Femur (tissue), 1 donor: ENCODE results near the gene JADE2.
"Not testable (repeated sequence)": the region's sequence is repeated elsewhere in the genome, so short reads cannot be mapped to it uniquely, and the experiment has no call there.

Experiments
- DNase-seq: peaks from one replicate; pipeline ENCODE4 v3.0.0-alpha.2; 2017

The JADE2 gene

DNA sequence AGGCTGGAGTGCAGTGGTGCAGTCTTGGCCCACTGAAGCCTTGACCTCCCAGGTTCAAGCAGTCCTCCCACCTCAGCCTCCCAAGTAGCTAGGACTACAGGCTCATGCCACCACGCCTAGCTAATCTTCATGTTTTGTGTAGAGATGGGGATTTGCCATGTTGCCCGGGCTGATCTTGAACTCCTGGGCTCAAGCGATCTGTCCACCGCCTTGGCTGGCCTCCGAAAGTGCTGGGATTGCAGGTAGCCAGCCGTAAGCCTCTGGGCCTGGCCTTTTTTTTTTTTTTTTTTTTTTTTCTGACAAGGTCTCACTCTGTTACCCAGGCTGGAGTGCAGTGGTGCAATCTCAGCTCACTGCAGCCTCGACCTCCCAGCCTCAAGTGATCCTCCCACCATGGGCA is 27.2 kb downstream of the JADE2 start:
- not testable (repeated sequence) for DNase-seq

DNA sequence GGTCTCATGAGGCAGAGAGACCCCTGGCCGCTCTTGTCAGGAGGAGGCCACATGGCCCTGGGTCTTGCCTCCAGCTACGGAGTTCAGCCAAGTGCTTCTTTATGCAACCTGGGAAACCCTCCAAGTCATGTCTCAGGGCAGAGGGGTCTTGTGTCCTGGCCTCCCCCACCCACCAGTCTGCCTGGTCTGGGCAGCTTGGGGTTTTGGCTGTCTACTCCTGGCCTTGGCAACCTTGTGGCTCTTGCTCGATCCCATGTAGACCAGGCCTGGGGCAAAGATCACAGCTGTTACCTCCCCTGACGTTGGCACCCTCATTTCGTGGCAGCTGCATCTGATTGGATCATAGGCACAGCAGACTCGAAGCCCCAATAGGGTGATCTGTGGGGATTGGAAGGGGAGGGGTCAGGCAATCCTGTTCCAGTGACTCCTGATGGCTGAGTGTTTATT is 28.4 kb downstream of the JADE2 start:
- DNase-seq = no peak

DNA sequence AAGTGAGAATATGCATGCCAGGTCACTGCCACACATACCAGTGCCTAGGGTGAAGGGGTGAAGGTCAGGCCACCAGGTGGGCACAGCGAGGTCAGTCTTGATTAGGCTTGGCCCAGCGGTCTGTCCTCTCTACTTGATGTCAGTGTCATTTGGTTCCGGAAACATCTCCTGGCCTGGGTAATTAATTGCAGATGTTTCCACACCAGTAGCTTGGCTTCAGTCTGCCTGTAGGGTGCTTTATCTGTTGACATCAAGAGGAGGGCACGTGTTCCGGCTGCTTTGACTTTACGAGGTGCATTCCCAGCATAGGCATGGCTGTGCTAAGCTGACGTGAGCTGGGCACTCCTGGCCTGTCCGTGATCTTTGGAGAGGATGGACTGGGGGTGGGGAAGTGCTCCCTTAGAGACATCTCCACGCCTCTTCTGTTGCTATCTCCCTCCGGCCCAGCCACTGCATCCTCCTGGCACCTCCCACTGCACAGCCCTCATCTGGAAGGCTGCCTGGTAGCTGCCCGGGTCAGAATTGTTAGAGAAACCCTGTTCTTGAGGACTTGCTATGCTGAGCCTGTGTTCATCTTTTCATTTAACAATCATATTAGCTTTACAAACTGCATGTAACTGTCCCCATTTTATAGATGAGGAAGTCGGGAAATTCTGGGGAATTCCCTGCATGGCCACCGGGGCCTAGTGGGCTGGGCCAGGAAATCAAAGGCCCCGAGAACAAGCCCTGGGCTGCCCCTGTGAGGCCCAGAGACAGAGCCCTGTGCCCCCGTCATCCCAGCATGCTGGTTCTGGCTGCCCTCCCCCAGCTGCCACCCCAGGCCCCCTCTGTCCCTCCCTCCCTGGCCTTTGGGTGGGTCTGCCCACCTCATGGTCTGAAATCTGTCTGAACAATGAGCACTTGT is 29.1 kb downstream of the JADE2 start:
- DNase-seq = no peak

DNA sequence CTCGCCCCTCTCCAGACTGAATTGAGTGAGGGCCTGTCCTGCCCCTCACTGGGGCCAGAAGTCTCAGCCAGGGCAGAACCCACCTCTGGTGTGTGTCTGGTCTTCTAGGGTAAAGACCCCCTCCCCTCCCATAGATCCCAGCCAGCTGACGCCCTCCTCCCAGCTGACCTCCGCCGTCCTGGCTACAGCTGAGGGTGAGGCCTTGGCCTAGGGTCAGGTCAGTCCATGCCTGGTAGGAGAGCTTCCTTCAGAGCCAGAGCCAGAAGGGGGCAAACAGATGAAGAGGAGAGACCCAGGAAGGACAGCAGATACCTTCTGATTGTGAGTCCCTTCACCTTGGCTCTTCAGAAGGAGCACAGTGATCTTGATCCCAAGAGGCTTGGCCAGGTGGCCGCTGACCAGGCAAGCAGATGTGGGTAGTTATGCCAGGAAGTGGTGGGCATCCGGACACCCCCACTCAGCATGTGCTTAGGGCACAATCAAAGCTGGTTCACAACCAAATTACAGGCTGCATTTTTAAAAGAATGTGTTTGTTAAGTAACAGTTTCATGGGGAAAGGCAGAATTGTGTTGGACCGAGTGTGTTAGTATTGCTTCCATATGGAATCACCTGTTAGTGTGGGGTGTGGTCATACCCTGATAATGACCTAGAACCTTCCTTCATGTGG is 29.9 kb downstream of the JADE2 start:
- no peak for DNase-seq

DNA sequence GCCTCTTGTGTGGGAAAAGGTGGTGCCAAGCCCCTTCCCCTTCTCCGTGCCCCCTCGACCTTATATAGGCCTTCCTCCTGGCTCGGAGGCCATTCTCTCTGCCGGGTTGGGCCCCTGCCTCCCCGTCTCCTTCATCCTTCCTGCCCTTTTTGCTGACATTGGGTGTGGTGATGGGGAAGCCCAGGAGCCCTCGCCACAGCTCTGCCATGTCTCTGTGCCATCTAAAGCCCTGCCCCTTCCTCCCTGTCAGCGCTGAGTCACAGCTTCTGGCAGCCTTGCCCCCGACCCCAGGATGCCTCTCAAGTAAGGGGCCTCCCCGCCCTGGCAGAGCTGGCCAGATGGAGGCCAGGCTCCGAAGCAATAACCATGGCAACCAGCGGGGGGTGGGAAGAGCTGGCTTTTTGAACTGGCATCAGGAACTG is 30.4 kb downstream of the JADE2 start:
- DNase-seq = peak; percentile 69

DNA sequence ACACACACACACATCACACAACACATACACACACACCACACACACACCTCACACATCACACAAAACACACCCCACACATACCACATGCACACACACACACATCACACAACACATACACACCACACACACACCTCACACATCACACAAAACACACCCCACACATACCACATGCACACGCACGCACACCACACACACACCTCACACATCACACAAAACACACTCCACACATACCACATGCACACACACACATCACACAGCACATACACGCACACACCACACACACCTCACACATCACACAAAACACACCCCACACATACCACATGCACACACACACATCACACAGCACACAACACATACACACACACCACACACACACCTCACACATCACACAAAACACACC is 31.1 kb downstream of the JADE2 start:
- not testable (repeated sequence) for DNase-seq

DNA sequence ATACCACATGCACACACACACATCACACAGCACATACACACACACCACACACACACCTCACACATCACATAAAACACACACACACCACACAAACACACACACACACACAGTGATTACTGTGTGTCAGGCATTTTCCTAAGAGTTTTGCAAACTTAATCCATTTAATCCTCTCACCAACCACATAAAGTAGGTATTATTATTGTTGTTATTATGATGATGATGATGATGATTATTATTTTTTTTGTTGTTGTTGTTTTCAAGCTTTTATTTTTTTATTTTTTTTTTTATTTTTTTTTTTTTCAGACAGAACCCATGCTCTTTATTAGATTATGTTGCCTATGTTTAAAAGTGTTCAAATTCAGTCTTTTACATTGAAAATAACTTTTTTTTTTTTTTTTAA is 31.5 kb downstream of the JADE2 start:
- no peak for DNase-seq

DNA sequence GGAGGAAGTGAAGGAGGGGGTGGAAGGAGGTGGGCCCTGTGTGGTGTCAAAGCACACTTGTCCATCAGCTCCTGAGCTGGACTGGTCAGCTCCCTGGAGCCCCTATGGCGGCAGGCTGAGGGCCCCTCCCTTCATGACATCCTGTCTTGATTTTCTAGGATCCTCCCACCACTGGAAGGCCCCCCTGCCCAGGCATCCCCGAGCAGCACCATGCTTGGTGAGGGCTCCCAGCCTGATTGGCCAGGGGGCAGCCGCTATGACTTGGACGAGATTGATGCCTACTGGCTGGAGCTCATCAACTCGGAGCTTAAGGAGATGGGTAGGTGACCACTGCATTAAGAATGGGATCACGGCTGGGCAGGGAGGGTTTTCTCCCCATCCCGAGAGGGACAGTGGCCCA is 34.2 kb downstream of the JADE2 start:
- DNase-seq = no peak

DNA sequence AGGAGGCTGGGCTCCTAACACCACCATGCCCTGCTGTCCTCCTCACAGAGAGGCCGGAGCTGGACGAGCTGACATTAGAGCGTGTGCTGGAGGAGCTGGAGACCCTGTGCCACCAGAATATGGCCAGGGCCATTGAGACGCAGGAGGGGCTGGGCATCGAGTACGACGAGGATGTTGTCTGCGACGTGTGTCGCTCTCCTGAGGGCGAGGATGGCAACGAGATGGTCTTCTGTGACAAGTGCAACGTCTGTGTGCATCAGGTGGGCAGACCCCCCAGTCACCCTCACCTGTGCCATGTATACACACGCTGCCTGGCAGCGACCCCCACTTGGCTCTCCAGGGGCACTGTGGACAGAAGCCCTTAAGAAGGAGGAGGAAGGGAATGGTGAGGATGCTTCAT is 35.2 kb downstream of the JADE2 start:
- DNase-seq = no peak

DNA sequence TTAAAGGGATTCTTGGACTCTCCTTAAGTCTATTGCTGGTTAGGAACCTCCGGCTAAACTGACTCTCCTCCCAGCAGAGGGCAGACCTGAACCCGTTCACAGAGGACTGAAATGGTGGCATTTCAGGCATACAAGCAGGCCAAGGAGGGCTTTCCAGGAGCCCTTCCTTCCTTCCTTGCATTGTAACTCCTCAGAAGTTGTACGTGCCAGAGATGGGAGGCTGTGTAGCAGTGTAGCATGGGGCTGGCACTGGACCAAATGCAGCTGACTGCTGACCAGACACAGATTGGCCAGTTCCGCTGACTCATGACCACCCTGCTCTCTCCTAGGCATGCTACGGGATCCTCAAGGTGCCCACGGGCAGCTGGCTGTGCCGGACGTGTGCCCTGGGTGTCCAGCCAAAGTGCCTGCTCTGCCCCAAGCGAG is 36.4 kb downstream of the JADE2 start:
- peak; percentile 49 for DNase-seq

DNA sequence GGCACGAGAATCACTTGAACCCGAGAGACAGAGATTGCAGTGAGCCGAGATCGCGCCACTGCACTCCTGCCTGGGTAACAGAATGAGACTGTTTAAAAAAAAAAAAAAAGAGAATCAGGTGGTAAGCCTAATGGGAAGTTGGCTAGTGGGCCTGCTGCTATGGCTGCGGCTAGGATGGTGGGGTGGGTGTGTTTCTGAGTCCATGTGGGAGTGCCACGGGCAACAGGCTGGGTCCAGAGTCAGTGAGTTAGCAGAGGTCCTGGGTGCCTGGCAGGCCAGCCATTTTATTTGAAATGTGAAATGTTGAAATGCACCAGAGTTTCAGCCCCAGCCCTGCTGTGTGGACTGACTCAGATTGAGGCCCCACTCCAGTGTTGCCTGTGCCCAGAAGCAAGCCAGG is 37.8 kb downstream of the JADE2 start:
- no peak for DNase-seq

DNA sequence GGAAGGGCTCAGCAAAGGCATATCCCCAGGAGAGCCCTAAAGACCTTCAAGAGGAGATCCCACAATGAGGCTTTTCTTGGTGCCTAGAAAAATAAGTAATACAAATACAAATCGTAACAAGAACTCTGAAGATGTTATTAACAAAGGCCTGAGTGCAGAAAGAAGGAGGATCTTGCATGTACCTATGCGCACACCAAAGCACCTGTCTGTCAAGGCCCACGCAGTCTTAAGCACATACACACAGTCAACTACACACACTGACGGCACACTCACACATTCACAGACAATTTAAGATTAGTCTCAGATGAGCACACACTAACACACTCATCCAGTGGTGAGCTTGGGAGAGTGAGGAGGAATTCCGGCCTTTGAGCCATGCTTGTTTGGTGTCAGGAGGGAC is 38.5 kb downstream of the JADE2 start:
- no peak for DNase-seq

DNA sequence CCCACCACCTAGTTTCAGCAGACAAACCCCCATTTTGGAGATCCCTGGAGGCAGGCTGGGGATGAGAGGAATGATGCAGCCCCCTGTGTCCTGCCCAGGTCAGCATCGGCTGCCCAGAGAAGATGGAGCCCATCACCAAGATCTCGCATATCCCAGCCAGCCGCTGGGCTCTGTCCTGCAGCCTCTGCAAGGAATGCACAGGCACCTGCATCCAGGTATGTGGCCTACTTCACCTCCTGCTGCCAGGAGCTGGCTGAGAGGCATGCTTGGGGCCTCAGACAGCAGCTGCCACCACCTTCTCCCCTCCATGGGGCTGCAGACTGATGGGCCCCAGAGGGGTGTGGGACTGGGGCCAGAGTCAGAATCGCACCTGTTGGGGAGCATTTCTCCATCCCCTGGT is 38.9 kb downstream of the JADE2 start:
- no peak for DNase-seq

DNA sequence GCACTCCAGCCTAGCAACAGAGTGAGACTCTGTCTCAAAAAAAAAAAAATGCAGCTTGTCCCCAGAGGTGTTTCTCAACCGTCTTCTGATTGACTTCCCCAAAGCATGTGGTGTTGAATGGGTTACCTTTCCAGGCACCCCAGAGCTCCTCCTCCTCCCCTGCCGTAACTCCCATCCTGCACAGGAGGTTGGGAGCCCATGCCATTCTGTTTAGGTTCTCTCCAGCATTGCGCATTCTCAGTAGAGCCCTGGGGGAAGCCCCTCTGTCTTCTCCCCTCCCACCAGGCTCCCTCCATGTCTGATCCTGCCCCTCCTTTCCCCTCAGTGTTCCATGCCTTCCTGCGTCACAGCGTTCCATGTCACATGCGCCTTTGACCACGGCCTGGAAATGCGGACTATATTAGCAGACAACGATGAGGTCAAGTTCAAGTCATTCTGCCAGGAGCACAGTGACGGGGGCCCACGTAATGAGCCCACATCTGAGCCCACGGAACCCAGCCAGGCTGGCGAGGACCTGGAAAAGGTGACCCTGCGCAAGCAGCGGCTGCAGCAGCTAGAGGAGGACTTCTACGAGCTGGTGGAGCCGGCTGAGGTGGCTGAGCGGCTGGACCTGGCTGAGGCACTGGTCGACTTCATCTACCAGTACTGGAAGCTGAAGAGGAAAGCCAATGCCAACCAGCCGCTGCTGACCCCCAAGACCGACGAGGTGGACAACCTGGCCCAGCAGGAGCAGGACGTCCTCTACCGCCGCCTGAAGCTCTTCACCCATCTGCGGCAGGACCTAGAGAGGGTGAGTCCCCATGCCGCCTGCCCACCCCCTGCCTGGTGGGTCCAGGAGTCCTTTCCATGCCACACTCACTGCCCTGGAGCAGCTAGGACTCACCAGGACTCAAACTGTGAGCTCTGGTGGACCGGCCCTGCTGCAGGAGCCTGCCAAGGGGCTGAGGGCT is 40.6 kb downstream of the JADE2 start:
- DNase-seq = no peak

DNA sequence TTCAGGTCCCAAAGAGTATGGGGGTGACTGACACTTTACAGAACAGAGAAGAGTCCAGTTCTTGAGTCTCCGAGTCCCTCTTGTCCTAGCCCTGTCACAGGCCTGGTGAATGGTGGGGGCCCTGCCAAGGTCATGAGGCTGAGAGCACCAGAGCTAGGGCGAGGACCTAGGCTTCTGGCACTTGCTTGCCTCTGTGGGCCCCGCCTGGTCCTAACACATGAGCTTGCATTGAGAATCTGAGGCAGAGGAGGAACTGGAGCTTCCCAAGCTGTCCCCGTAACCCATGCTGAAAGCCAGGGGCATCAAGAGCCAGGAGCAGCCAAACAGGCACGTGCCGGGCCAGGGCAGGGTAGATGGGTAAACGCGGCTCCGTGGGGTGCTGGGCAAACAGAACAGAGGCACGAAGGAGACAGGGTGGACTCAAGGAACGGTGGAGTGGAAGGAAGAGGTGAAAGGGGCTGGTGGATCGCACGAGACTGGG is 41.3 kb downstream of the JADE2 start:
- DNase-seq = no peak

DNA sequence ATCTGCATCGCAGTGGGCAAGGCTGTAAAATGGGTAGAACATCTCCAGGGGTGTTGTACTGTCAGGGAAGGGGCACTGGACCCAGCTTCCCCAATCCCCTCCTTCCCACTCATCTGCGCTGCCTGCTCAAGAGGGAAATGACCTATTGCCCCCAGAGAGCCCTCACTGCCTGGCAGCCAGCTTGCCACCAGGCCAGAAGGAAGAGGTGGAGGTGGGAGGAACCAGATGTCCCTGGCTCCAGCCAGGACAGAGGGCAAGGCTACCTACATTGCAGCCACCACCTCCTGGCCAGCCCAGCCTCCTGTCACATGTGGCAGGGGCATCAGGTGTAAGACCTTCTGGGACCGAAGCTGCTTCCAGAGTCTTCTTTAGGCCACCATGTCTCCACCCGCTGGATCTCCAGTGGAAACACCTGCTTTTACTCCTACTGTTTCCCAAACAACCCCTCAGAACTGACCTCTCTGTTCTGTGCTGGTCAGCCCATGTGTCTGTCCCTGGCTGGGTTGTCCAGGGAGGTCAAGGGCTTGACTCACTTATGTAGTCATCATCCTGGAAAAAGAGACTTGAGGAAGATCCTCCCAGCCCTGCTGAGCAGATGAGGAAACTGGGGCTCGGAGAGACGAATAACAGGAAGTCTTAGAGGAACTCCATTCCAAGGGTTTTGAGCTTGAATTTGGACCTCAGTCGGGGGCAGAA is 42.3 kb downstream of the JADE2 start:
- DNase-seq = no peak

DNA sequence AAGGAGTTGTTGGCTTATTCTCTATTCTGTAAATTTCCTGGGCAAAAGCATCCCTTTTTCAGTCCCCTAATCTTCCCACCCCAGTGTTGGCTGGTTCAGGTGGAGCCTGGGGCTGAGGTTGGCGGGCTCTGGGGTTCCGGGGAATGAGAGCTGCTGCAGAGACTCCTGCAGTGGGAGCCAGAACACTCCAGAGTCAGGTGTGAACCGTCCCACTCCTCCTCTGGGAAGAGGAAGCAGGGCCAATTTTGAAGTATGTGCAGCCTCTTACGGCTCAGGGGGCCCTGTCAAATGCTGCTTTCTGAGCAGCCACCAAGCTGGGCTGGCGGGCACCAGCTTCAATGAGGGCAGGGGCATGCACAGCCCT is 42.8 kb downstream of the JADE2 start:
- no peak for DNase-seq

DNA sequence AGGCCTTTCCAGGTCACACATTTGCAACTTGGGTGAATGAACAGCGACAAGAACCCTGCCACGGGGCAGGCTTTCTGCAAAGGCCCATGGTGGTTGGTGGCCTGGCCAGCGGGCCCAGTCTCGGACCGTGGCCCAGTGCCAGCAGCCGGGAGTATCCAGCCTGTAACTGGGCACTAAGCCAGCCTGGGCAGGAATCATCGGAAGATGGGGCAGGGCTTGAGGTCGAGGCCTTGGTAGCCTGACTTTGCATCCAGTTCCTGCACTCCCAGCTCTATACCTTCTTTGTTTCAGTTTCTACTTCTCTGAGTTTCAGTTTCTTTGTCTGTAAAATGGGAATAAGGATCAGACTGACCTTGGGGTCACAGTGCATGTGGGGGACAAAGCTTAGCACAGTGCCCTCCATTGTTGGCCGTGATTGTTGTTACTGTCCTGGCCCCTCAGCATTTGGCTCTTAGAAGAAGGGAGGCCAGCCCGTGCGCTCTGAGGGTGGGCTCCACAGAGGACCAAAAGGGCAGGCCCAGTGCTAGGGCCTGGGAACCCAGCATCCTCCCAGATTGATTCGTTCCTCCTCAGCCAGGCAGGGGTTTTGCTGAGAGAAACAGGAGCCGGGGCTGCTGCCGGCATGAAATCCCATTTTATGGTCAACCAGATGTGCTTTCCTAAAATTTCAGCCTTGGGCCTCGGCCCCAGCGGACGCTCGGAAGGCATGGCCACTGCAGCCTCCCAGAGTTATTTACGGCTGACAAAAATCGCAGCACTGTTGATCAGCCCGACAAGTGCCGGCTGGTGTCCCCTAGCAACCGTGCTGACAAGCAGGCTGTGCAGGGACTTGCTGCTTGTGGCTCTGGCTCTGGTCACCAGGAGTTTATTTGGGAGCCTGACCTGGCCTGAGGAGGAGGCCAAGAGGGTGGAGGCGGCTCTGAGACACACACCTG is 43.6 kb downstream of the JADE2 start:
- peak; percentile 78 for DNase-seq

DNA sequence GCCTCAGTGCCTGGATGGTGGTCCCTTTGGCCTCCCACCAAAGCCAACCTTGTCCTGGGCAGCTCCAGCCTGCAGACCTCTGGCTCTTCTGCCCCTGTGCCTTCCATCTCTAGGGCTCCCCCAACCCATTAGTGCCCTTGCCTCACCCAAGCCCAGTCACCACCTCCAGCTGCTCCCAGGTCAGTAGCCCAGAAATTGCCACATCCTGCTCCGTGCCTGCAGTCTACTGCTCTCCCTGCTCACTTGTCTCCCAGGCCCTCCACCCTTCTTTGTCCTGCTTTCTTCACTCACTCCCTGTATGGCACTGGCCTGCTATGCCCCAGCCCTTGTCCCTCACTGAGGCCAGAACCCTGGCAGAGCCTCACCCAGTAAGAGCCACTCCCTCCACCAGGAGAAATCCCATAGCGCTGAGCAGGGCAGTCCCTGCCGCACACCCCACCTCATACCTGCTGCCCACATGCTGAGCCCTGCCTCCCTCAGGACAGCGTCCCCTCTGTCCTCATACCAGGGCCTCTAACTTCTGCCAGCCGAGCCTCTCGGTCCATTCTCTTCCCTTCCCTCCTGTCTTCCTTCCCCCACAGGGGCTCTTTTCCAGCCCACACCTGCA is 44.4 kb downstream of the JADE2 start:
- no peak for DNase-seq

DNA sequence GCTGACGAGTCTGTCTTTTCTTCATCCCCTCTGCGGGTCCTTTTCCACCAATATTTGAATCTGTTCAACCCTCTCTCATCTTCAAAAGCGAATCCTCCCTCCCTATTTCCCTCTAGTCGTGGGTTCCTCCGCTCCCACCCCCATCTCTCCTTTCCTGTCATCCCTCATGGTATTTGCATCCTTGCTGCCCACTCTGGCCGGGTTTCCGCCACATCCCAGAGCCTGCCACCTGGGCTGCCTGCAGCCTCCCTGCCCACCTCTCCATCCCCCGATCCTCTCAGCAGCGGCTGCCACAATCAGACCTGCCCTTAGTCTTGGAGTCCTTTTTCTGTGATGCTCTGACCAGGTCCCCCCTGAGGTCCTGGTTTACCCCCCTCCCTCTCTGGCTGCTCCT is 44.9 kb downstream of the JADE2 start:
- DNase-seq = no peak

DNA sequence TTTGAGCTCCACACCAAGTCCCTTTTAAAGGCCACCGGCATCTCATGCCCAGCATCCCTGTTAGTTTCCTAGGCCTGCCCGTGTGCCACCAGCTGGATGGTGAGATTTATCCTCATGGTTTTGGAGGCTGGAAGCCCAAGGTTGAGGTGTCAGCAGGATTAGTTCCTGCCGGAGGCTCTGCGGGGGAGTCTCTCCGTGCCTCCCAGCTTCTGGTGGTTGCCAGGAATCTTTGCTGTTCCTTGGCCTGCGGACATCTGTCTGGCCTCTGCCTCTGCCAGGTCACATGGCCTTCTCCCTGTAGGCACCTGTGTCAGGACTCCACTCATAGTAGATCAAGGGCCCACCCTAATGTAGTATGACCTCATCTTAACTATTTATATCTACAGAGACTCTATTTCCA is 45.4 kb downstream of the JADE2 start:
- no peak for DNase-seq
